GM12878 (cell line): ENCODE data around the gene LST1. TPM values are rescaled to one million over a fixed set of nuclear protein-coding genes. Genes with fewer than 3 reads are reported as not detected.

ENCODE experiments used
- ATAC-seq: fragments of 200-7000 bp; cut with Tn5 transposase; 3 replicates; pipeline ENCODE4 v1.9.1; 2020; ENCODE audit warnings: mild to moderate bottlenecking, moderate library complexity
- BruUV-seq: library from RNA; stranded (reverse); fragments of 400-500 nt; replicated peaks from 2 replicates; lab custom pipeline; 2021; lab: Mats Ljungman, UMichigan
- CTCF ChIA-PET: fragments of 300-600 bp; sonication (Branson Sonifier 250); formaldehyde crosslinking; extraction: SDS; loops from one replicate; lab custom pipeline; 2021; ENCODE audit warnings: inconsistent platforms; lab: Yijun Ruan, JAX
- POLR2A ChIA-PET: fragments of 350-600 bp; formaldehyde crosslinking; extraction: SDS; loops from one replicate; lab custom pipeline; 2021; ENCODE audit warnings: inconsistent platforms; lab: Charles Lee
- RAD21 ChIA-PET: fragments of 300-600 bp; sonication (Branson Sonifier 250); formaldehyde crosslinking; loops from one replicate; lab custom pipeline; 2023; ENCODE audit warnings: antibody characterized with exemption; ENCODE audit not compliant: unreplicated experiment; lab: Charles Lee
- SMC1A ChIA-PET: fragments of 300-600 bp; sonication (Branson Sonifier 250); formaldehyde crosslinking; loops from one replicate; lab custom pipeline; 2023; ENCODE audit not compliant: unreplicated experiment, uncharacterized antibody; lab: Charles Lee
- DNase-seq: peaks from one replicate; pipeline ENCODE4 v3.0.0-alpha.2; 2011; ENCODE audit warnings: low read depth, low spot score
- FAIRE-seq: peaks from 3 replicates; lab custom pipeline; 2011; peaks lifted over from hg19 to GRCh38; lab: Jason Lieb, UNC
- H2AFZ ChIP-seq: 2 replicates; pipeline ENCODE4 v1.6.0; 2011; ENCODE audit warnings: low read depth, low read length, control low read depth; ENCODE audit not compliant: control insufficient read depth
- H3K27ac ChIP-seq: 2 replicates; pipeline ENCODE4 v1.5.1; 2011; ENCODE audit warnings: control low read depth; ENCODE audit not compliant: control insufficient read depth, insufficient read depth
- H3K27me3 ChIP-seq, 2 experiments: replicated peaks in 1 of 2; 2 replicates each; pipeline versions ENCODE4 v1.6.0 to v1.6.1; 2011; ENCODE audit warnings: low read length in 1 of 2; ENCODE audit not compliant: control insufficient read depth in 2 of 2, insufficient read depth in 2 of 2
- H3K36me3 ChIP-seq, 2 experiments: 2 replicates each; pipeline ENCODE4 v1.5.1; 2011; ENCODE audit warnings: low read length in 1 of 2; ENCODE audit not compliant: control insufficient read depth in 2 of 2, insufficient read depth in 2 of 2
- H3K4me1 ChIP-seq: 2 replicates; pipeline ENCODE4 v1.6.1; 2011; ENCODE audit warnings: mild to moderate bottlenecking, low read length, moderate library complexity, mixed read lengths; ENCODE audit not compliant: control insufficient read depth, insufficient read depth
- H3K4me2 ChIP-seq: 2 replicates; pipeline ENCODE4 v1.6.0; 2011; ENCODE audit warnings: control low read depth; ENCODE audit not compliant: control insufficient read depth, insufficient read depth
- H3K4me3 ChIP-seq: fragments of 200-600 bp; sonication (generic); 2 replicates; pipeline ENCODE4 v1.5.1; 2016
- H3K79me2 ChIP-seq: 2 replicates; pipeline ENCODE4 v1.6.0; 2011; ENCODE audit warnings: low read length; ENCODE audit not compliant: control insufficient read depth, insufficient read depth
- H3K9ac ChIP-seq: 2 replicates; pipeline ENCODE4 v1.8.0; 2011; ENCODE audit warnings: low read length, control low read depth, mixed read lengths; ENCODE audit not compliant: control insufficient read depth, insufficient read depth
- H3K9me3 ChIP-seq: replicated peaks from 3 replicates; pipeline ENCODE4 v1.5.1; 2011; ENCODE audit warnings: mild to moderate bottlenecking, low read length; ENCODE audit not compliant: control insufficient read depth, insufficient read depth
- H4K20me1 ChIP-seq: 2 replicates; pipeline ENCODE4 v1.6.0; 2011; ENCODE audit not compliant: control insufficient read depth, insufficient read depth
- BHLHE40 ChIP-seq, 2 experiments: fragments of 450-650 bp in 1 of 2; IDR thresholded peaks; 2 replicates each; pipeline ENCODE4 v1.6.1; 2011 to 2017; ENCODE audit warnings: low read depth in 2 of 2, borderline replicate concordance in 1 of 2, improper control_type of control experiment in 1 of 2, low read length in 1 of 2, mild to moderate bottlenecking in 1 of 2
- CEBPB ChIP-seq, 2 experiments: fragments of 150-350 bp in 1 of 2; IDR thresholded peaks; 2 replicates each; pipeline ENCODE4 v1.6.1; 2012 to 2014; ENCODE audit warnings: low read depth in 2 of 2, low read length in 2 of 2, borderline replicate concordance in 1 of 2, inconsistent platforms in 1 of 2
- CHD1 ChIP-seq: IDR thresholded peaks from 2 replicates; pipeline ENCODE4 v1.6.1; 2012; ENCODE audit warnings: low read depth, low read length, improper control_type of control experiment
- CREM ChIP-seq: IDR thresholded peaks from 2 replicates; pipeline ENCODE4 v1.6.1; 2014; ENCODE audit warnings: antibody characterized with exemption, low read depth
- EED ChIP-seq: sonication (generic); IDR thresholded peaks from 2 replicates; pipeline ENCODE4 v1.6.1; 2016; ENCODE audit warnings: antibody characterized with exemption, low read depth
- HDGF ChIP-seq: fragments of 450-650 bp; IDR thresholded peaks from 2 replicates; pipeline ENCODE4 v1.6.1; 2016; ENCODE audit warnings: antibody characterized with exemption
- JUND ChIP-seq: IDR thresholded peaks from 2 replicates; pipeline ENCODE4 v1.6.1; 2012; ENCODE audit warnings: low read depth, mild to moderate bottlenecking, low read length, improper control_type of control experiment, moderate library complexity
- KDM1A ChIP-seq: fragments of 200-600 bp; sonication (generic); IDR thresholded peaks from 2 replicates; pipeline ENCODE4 v1.6.1; 2016; ENCODE audit warnings: borderline replicate concordance
- PAX5 ChIP-seq: IDR thresholded peaks from 2 replicates; pipeline ENCODE4 v1.6.1; 2011; ENCODE audit warnings: low read depth, low read length, borderline replicate concordance
- POLR2A ChIP-seq: IDR thresholded peaks from 2 replicates; pipeline ENCODE4 v1.6.1; 2011; ENCODE audit warnings: low read depth, mild to moderate bottlenecking, low read length
- POLR2AphosphoS2 ChIP-seq: IDR thresholded peaks from 2 replicates; pipeline ENCODE4 v1.6.1; 2011; ENCODE audit warnings: low read depth, mild to moderate bottlenecking, low read length, improper control_type of control experiment, moderate library complexity
- RCOR1 ChIP-seq: conservative IDR thresholded peaks from 2 replicates; pipeline ENCODE4 v1.6.1; 2012; ENCODE audit warnings: low read depth, low read length, improper control_type of control experiment
- SIX5 ChIP-seq: IDR thresholded peaks from 2 replicates; pipeline ENCODE4 v1.6.1; 2011; ENCODE audit warnings: mild to moderate bottlenecking, low read depth, low read length, moderate library complexity; ENCODE audit not compliant: severe bottlenecking
- SMAD5 ChIP-seq: IDR thresholded peaks from 2 replicates; pipeline ENCODE4 v1.6.1; 2016; ENCODE audit warnings: antibody characterized with exemption, low read depth
- SMARCA5 ChIP-seq: fragments of 450-650 bp; IDR thresholded peaks from 2 replicates; pipeline ENCODE4 v1.6.1; 2017; ENCODE audit warnings: mild to moderate bottlenecking
- SMC3 ChIP-seq: IDR thresholded peaks from 2 replicates; pipeline ENCODE4 v1.6.1; 2011; ENCODE audit warnings: low read length, improper control_type of control experiment, borderline replicate concordance
- TAF1 ChIP-seq: IDR thresholded peaks from 2 replicates; pipeline ENCODE4 v1.6.1; 2011; ENCODE audit warnings: mild to moderate bottlenecking, low read depth, low read length, borderline replicate concordance
- TBL1XR1 ChIP-seq: IDR thresholded peaks from 2 replicates; pipeline ENCODE4 v1.6.1; 2012; ENCODE audit warnings: low read depth, low read length, improper control_type of control experiment
- WGBS: methylation state at CpG from one replicate; pipeline ENCODE4 v1.1.6; 2016; ENCODE audit warnings: low lambda C conversion rate; ENCODE audit not compliant: insufficient replicate concordance, insufficient coverage; ENCODE audit errors: missing lambda C conversion rate; 5-methylcytosine and 5-hydroxymethylcytosine counted together
- in situ Hi-C: fragments of 300-500 bp; cut with MboI; formaldehyde crosslinking; loops from 9 replicates; pipeline ENCODE4 v1.14.3; 2018; ENCODE audit warnings: mixed read lengths
- intact Hi-C: fragments of 100-400 bp; cut with micrococcal nuclease; formaldehyde crosslinking; loops from one replicate; pipeline ENCODE4 v1.14.2; 2022; ENCODE audit not compliant: unreplicated experiment
- polyA plus RNA-seq, 11 experiments: library from polyadenylated mRNA; depleted of rRNA in 4 of 11; unstranded in 6 of 11; stranded (reverse) in 5 of 11; fragments of >200 nt; fragmentation: Nextera tagmentation in 4 of 11; fragmentation: Illumina TruSeq in 1 of 11; extraction: Ambion mirVana in 4 of 11; extraction: Trizol in 1 of 11; gene quantifications; 1 replicate in 1 of 11; 2 replicates in 10 of 11; pipeline versions ENCODE4 v1.2.1 to v1.2.3, GENCODE V29; 2011 to 2016; ENCODE audit warnings: inconsistent platforms in 2 of 11, missing spikeins in 2 of 11, low read depth in 1 of 11
- total RNA-seq, 4 experiments: library from RNA; depleted of rRNA in 3 of 4; stranded (reverse); fragments of >200 nt in 3 of 4; fragmentation: Illumina TruSeq in 1 of 4; extraction: Trizol in 1 of 4; gene quantifications; 2 replicates each; pipeline versions ENCODE4 v1.2.1 to v1.2.3, GENCODE V29; 2013 to 2021
- TF ChIP-seq, protein P1 (sequence below): IDR thresholded peaks from 2 replicates; pipeline ENCODE4 v1.6.1; 2012; ENCODE audit warnings: low read depth, low read length, improper control_type of control experiment
- TF ChIP-seq, protein P2 (sequence below): fragments of 450-650 bp; IDR thresholded peaks from 2 replicates; pipeline ENCODE4 v1.6.1; 2017; ENCODE audit warnings: mild to moderate bottlenecking, moderate library complexity

Gene LST1
- total and polyA plus RNA-seq, 10 of the 15 experiments (the other 5 are each of a cell fraction or from before 2014, with no cell fraction given) = 4.1 to 35.5 (median 16.4) TPM

DNA sequence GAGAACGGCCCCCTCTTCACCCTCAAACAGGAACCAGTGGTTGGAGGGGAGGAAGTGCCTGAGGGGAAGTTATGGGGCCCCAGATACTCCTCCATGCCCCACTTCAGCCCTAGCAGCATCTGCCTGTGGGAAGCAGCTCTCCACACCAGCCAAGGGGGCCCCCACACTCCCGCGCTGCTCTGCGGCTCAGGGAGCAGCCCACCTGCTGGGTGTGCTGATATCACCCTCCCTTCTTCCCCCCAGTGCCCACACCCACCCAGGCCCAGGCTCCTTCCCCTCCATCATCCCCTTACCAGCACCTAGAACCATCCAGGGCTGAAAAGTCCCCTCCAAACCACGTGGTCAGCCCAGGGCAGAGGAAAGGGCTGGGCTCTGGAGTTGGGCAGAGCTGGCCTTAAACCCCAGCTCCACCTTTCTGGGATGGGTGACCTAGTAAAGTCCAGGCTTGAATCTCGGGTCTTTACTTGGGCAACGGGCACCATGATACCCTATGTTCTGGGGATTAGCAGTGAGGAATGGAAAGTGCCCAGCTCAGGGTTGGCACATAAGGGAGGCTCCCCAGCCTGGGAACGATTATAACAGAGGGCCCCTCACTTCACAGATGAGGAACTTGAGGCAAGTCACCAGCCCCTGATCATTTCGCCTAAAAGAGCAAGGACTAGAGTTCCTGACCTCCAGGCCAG is 663 bp downstream of the LST1 start:
- in situ Hi-C loops (no loop called here), intact Hi-C loops (no loop called here)
- peak overlapping the region; percentile 75 for H3K27ac ChIP-seq
- ATAC-seq (peak; percentile 54), DNase-seq (no peak), FAIRE-seq (no peak)
- H4K20me1 ChIP-seq = no peaks in the 10 kb centered on the region
- ChIA-PET POLR2A (interaction anchor here (0.5 to 17.1 kb wide), 14 partner anchors 9 to 311 kb away, joined by 3 to 282 read pairs (median 4); partner anchors contain the start of genes AIF1, ATP6V1G2, DDX39B and EHMT2), CTCF (interaction anchor here (1.3 to 31.0 kb wide), 4 partner anchors 6 to 36 kb away, joined by 3 to 2098 read pairs (median 789); partner anchors contain the start of genes ATP6V1G2, DDX39B, LST1 and LTA), SMC1A (interaction anchor here (0.9 to 45.5 kb wide), 6 partner anchors 8 to 94 kb away, joined by 3 to 1989 read pairs (median 30); partner anchors contain the start of genes ATP6V1G2, DDX39B, LTA and NCR3), RAD21 (interaction anchor here (0.6 to 17.5 kb wide), 9 partner anchors 9 to 152 kb away, joined by 3 to 620 read pairs (median 5); partner anchors contain the start of genes ATP6V1G2, LTA, NCR3 and NFKBIL1)
- no peaks in the 10 kb centered on the region for H3K27me3 ChIP-seq
- peak overlapping the region; percentile 68; the same call in 1 of the 2 replicates for H3K4me3 ChIP-seq
- H3K4me1 ChIP-seq = peaks cover 46% of the 10 kb centered on the region
- H2AFZ ChIP-seq = peak overlapping the region; percentile 54
- H3K4me2 ChIP-seq = peak overlapping the region; percentile 60
- BruUV-seq = no TSS peak
- 30% methylated on average over 9 of the region's 9 CpGs for WGBS
- no peaks in the 10 kb centered on the region for H3K36me3 ChIP-seq
- no peaks in the 10 kb centered on the region for H3K9me3 ChIP-seq
- H3K9ac ChIP-seq = peak overlapping the region; percentile 51
- peaks cover 12% of the 10 kb centered on the region for H3K79me2 ChIP-seq
- TF ChIP-seq SIX5 = no peak
- TF ChIP-seq RCOR1 = peak; percentile 76; the same call in 1 of the 2 replicates
- no peak for TF ChIP-seq CEBPB (IDR thresholded peaks at IDR 0.05; ENCODE audit: borderline replicate concordance in 1 of 2, low read depth in 2 of 2, low read length in 2 of 2)
- TF ChIP-seq, protein P1, sequence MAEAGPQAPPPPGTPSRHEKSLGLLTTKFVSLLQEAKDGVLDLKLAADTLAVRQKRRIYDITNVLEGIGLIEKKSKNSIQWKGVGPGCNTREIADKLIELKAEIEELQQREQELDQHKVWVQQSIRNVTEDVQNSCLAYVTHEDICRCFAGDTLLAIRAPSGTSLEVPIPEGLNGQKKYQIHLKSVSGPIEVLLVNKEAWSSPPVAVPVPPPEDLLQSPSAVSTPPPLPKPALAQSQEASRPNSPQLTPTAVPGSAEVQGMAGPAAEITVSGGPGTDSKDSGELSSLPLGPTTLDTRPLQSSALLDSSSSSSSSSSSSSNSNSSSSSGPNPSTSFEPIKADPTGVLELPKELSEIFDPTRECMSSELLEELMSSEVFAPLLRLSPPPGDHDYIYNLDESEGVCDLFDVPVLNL = no peak
- TF ChIP-seq JUND = no peak
- TF ChIP-seq, protein P2, sequence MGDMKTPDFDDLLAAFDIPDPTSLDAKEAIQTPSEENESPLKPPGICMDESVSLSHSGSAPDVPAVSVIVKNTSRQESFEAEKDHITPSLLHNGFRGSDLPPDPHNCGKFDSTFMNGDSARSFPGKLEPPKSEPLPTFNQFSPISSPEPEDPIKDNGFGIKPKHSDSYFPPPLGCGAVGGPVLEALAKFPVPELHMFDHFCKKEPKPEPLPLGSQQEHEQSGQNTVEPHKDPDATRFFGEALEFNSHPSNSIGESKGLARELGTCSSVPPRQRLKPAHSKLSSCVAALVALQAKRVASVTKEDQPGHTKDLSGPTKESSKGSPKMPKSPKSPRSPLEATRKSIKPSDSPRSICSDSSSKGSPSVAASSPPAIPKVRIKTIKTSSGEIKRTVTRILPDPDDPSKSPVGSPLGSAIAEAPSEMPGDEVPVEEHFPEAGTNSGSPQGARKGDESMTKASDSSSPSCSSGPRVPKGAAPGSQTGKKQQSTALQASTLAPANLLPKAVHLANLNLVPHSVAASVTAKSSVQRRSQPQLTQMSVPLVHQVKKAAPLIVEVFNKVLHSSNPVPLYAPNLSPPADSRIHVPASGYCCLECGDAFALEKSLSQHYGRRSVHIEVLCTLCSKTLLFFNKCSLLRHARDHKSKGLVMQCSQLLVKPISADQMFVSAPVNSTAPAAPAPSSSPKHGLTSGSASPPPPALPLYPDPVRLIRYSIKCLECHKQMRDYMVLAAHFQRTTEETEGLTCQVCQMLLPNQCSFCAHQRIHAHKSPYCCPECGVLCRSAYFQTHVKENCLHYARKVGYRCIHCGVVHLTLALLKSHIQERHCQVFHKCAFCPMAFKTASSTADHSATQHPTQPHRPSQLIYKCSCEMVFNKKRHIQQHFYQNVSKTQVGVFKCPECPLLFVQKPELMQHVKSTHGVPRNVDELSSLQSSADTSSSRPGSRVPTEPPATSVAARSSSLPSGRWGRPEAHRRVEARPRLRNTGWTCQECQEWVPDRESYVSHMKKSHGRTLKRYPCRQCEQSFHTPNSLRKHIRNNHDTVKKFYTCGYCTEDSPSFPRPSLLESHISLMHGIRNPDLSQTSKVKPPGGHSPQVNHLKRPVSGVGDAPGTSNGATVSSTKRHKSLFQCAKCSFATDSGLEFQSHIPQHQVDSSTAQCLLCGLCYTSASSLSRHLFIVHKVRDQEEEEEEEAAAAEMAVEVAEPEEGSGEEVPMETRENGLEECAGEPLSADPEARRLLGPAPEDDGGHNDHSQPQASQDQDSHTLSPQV = no peak
- TF ChIP-seq TBL1XR1 = no peak
- TF ChIP-seq SMC3 = no peak
- 0 out of 2 replicates have a peak, but pooled peaks have one; percentile 38 for TF ChIP-seq SMAD5
- TF ChIP-seq SMARCA5 = no peak
- peak; percentile 22; the same call in 1 of the 2 replicates for TF ChIP-seq TAF1
- TF ChIP-seq CHD1 = no peak
- no peak for TF ChIP-seq BHLHE40 (IDR thresholded peaks at IDR 0.05; ENCODE audit: borderline replicate concordance in 1 of 2, low read depth in 2 of 2, low read length in 1 of 2)
- TF ChIP-seq POLR2AphosphoS2 = no peak
- peak; percentile 62; the same call in 1 of the 2 replicates for TF ChIP-seq HDGF
- TF ChIP-seq CREM = no peak
- peak; percentile 64 for TF ChIP-seq POLR2A
- TF ChIP-seq PAX5 = 0 out of 2 replicates have a peak, but pooled peaks have one; percentile 9
- TF ChIP-seq KDM1A = no peak
- peak; percentile 65 for TF ChIP-seq EED
